Measurements from ENCODE around the gene C1QA.
"Not testable (repeated sequence)": the region's sequence is repeated elsewhere in the genome, so short reads cannot be mapped to it uniquely, and the experiment has no call there.

The C1QA gene

GRCh38 chr1:22673486-22674409 lies 37.3 kb downstream of the C1QA start:
- no peak for DNase-seq (ENCODE audit: low read depth)

DNA sequence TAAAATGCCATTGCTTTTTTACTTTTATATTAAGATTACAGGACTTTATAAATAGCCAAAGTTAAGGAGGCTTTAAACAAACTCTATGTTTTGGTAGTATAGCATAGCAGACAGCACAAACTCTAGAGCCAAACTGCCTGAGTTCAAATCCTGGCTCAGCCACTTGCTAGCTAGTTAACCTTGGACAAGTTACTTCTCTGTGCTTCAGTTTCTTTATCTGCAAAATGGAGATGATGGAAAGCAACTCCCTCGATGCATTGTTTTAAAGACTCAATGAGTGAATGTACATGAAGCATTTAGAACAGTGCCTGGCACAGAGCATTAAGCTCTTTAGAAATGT lies 38.0 kb downstream of the C1QA start:
- no peak for DNase-seq (ENCODE audit: low read depth)

DNA sequence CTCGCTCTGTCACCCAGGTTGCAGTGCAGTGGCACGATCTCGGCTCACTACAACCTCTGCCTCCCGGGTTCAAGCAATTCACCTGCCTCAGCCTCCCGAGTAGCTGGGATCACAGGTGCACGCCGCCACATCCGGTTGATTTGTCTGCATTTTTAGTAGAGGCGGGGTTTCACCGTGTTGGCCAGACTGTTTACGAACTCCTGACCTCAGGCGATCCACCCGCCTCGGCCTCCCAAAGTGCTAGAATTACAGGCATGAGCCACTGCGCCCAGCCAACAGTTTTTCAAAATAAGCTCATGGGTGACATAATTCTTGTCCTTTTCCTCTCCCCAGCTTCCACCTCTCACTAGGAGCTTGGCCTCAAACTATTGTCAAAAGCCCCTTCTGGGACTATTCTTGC lies 39.7 kb downstream of the C1QA start:
- DNase-seq (ENCODE audit: low read depth), result not testable (repeated sequence)

DNA sequence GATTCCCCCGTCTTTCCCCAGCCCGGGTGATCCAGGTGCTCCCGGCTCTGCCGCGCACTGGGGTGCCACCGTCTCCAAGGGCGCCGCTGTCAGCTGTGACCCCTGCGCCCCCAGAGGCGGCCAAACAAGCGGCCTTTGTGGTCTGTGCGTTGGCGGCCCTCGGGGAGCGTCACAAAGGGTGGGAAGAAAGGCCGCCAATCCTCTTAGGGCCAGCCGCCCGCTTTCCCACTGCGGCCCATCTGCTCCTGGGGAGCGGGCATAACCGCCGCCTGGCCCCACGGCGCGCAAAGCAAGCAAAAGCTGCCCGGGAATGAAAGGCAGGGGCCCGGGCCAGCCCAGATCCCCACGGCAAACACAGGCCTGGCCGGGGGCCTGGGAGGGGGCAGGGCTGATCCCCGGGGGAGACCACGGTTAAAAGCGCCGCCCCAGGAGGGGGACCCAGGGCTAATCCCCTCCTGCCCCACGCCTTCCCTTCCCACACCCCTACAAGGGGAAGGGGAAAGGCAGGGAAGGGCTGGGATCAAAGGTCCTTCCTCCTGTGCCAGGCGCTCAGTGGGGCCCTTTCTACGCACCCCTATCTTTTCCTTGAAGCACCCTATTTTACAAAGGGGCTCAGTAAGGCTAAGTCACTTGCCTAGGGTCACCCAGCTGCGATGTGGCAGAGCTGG lies 40.6 kb downstream of the C1QA start:
- DNase-seq (ENCODE audit: low read depth), result no peak

DNA sequence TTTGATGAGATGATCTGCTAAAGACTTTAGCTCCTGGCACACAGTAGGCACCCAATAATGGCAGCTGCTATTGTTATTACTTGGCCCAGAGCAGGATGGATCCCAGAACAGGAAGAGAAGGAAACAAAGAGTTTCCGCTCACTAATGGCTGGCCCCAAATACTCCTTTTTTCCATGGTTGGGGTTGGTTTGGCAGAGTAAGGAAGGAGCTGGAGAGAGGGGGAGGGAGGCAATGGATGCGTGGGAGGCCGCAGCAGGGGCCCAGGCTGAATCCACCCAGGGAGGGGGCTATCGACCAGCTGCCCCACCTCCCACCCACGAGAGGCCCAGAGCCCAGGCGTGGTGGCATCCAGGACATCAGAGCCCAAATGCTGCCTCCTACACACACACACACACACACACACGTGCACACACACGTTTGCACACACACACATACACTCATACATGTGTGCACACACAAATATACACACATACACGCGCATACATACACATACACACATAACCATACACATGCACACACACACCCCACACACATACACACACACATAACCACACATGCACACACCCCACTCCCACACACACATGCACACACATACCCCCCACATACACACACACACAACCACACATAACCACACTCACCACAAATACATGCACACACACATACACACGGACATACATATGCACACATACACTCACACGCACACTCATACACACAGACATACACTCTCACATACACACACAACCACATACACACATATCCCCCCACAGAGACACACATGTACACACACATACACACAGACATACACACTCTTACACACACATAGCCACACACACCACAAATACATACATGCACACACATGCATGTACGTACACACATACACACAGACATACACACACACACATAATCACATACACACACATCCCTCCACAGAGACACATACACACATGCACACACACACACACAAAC lies 41.8 kb downstream of the C1QA start:
- DNase-seq (ENCODE audit: low read depth), result no peak

- no peak for DNase-seq (ENCODE audit: low read depth)
Observed at GRCh38 chr1:22680726-22681125, 44.3 kb downstream of the C1QA start.

GRCh38 chr1:22681556-22682276 lies 45.3 kb downstream of the C1QA start:
- no peak for DNase-seq (ENCODE audit: low read depth)

DNA sequence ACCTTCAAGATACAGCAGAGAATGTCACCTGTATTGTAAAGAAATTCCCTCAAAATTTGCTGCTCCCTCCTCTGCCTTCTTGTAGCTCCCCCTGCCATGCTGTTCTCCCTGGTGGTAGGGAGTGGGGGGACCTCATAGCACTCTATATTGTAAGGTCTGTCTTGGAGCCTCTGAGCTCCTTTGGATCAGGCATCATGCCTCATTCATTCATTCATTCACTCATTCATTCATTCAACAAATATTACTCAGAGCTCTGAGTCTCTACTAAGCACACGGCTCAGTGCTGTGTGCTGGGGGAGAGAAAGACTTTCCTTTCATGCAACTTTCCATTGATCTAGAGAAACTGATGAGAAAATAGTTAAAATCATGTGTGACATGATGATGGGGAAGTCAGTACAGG lies 47.1 kb downstream of the C1QA start:
- DNase-seq (ENCODE audit: low read depth), result no peak

- DNase-seq (ENCODE audit: low read depth), result no peak
Observed at GRCh38 chr1:22685591-22686059, 49.2 kb downstream of the C1QA start.

DNA sequence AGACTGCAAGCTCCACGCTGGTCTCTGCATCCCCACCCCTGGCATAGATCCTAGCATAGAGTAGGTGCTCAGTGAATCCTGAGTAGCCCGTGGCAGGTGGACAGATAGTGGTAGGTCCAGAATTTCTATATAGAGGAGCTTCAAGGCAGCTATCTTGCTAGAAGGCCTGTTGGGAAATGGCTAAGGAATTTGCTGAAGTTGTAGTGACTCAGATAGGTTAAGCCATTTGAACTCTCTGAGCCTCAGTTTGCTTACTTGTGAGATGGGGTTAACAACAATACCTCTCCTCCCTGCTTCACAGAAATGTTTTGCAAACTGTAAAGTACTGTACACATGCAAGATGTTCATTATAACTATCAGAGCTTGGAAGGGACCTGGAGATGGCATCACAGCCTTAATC lies 50.8 kb downstream of the C1QA start:
- no peak for DNase-seq (ENCODE audit: low read depth)

- DNase-seq (ENCODE audit: low read depth), result no peak
Observed at GRCh38 chr1:22688466-22688865, 52.0 kb downstream of the C1QA start.
